Activated CD8-positive, alpha-beta T cell treated with anti-CD3 and anti-CD28 coated beads for 36 hours (primary cell): ENCODE data around the gene AGBL4. TPM values are rescaled to one million over a fixed set of nuclear protein-coding genes. Genes with fewer than 3 reads are reported as not detected.
"Not testable (repeated sequence)": the region's sequence is repeated elsewhere in the genome, so short reads cannot be mapped to it uniquely, and the experiment has no call there.

Experiments used
- ATAC-seq: fragments of 200-7000 bp; cut with Tn5 transposase; one replicate; pipeline ENCODE4 v1.10.0; 2021; ENCODE audit warnings: mild to moderate bottlenecking, moderate library complexity
- CTCF ChIA-PET: fragments of 350-600 bp; sonication (Branson Sonifier 250); formaldehyde crosslinking; loops from one replicate; lab custom pipeline; 2021; ENCODE audit warnings: antibody characterized with exemption; lab: Charles Lee
- POLR2A ChIA-PET: fragments of 350-600 bp; sonication (Branson Sonifier 250); formaldehyde crosslinking; loops from one replicate; lab custom pipeline; 2021; ENCODE audit warnings: antibody characterized with exemption; lab: Charles Lee
- DNase-seq: peaks from one replicate; pipeline ENCODE4 v3.0.0-alpha.2; 2020
- H3K27ac Mint-ChIP-seq: one replicate; pipeline ENCODE4 v1.8.0; 2021; ENCODE audit warnings: mild to moderate bottlenecking, mixed read lengths
- H3K27me3 Mint-ChIP-seq: one replicate; pipeline ENCODE4 v1.8.0; 2021; ENCODE audit warnings: mixed read lengths
- H3K36me3 Mint-ChIP-seq: one replicate; pipeline ENCODE4 v1.8.0; 2021; ENCODE audit warnings: low read depth, mixed read lengths
- H3K4me1 Mint-ChIP-seq: one replicate; pipeline ENCODE4 v1.8.0; 2021; ENCODE audit warnings: low read depth, mixed read lengths
- H3K4me3 Mint-ChIP-seq: one replicate; pipeline ENCODE4 v1.8.0; 2021; ENCODE audit warnings: mild to moderate bottlenecking, moderate library complexity, mixed read lengths
- H3K9me3 Mint-ChIP-seq: one replicate; pipeline ENCODE4 v1.8.0; 2021; ENCODE audit warnings: mixed read lengths
- intact Hi-C: fragments of 100-400 bp; cut with micrococcal nuclease; formaldehyde crosslinking; loops from one replicate; pipeline ENCODE4 v1.10.0; 2022
- total RNA-seq, 2 experiments: library from RNA; stranded (reverse); gene quantifications; one replicate each; pipeline ENCODE4 v1.2.3, GENCODE V29; 2021
- TF ChIP-seq, protein P1 (sequence below): fragments of 200-600 bp; IDR thresholded peaks from one replicate; pipeline ENCODE4 v1.8.0; 2022; ENCODE audit warnings: antibody characterized with exemption, mild to moderate bottlenecking

The AGBL4 gene
- total RNA-seq, 2 experiments from 2014 or later: 0.14 TPM; not detected in 1

DNA sequence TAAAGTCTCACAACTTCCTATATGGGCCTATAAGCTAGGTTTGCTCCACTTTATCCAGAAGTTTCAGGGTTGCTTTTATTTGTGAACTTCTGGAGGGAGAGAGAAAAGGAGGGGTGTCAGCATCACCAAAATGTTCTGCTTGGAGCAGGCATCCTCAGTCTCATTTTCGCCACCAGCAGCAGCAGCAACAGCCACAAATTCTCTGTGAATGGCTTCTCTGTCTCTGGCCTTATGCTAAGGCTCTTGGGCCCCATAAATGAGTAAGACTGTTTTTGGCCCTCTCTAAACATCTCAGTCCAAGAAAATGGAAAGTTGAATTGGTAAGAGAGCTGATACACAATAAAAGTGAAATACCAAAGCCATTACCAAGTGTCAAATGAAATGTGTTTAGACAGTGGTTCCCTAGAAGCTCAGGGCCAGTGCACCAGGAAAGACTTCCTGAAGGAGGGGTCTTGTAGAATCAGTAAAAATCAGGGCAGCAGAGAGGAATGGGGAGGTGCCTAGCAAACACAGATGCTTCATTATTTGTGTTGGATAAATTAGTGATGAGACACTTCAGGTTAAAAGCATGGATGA, 1498.8 kb downstream of the AGBL4 start:
- CTCF ChIA-PET: interaction anchor here (1.2 kb wide), 1 partner anchor 27 kb away, joined by 3 read pairs; no protein-coding TSS in a partner anchor
- TF ChIP-seq, protein P1, sequence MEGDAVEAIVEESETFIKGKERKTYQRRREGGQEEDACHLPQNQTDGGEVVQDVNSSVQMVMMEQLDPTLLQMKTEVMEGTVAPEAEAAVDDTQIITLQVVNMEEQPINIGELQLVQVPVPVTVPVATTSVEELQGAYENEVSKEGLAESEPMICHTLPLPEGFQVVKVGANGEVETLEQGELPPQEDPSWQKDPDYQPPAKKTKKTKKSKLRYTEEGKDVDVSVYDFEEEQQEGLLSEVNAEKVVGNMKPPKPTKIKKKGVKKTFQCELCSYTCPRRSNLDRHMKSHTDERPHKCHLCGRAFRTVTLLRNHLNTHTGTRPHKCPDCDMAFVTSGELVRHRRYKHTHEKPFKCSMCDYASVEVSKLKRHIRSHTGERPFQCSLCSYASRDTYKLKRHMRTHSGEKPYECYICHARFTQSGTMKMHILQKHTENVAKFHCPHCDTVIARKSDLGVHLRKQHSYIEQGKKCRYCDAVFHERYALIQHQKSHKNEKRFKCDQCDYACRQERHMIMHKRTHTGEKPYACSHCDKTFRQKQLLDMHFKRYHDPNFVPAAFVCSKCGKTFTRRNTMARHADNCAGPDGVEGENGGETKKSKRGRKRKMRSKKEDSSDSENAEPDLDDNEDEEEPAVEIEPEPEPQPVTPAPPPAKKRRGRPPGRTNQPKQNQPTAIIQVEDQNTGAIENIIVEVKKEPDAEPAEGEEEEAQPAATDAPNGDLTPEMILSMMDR: no peak
- Mint-ChIP-seq H3K36me3 (no peaks in the 10 kb centered on the region), H3K4me3 (no peak overlapping the region), H3K27me3 (peaks cover 14% of the 10 kb centered on the region), H3K4me1 (no peaks in the 10 kb centered on the region), H3K9me3 (no peaks in the 10 kb centered on the region), H3K27ac (no peak overlapping the region)
- DNase-seq (no peak), ATAC-seq (no peak)
- intact Hi-C loops: no loop called here
- POLR2A ChIA-PET: interaction anchor here (0.6 kb wide), 1 partner anchor 81 kb away, joined by 3 read pairs; no protein-coding TSS in a partner anchor

DNA sequence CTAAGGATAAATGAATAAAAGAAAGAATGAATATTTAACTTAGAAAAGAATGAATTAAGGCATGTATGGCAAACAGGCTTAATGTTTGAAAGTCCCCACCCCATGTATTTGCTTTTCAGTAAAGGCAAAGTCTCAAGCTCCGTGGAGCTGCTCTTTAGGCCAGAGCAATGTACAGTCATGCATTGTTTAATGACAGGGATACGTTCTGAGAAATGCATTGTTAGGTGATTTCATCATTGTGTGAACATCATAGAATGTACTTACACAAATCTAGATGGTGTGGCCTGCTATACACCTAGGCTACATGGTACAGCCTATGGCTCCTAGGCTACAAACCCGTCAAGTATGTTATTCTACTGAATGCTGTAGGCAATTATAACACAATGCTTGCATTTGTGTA, 1500.2 kb downstream of the AGBL4 start:
- CTCF ChIA-PET: no interaction called here

DNA sequence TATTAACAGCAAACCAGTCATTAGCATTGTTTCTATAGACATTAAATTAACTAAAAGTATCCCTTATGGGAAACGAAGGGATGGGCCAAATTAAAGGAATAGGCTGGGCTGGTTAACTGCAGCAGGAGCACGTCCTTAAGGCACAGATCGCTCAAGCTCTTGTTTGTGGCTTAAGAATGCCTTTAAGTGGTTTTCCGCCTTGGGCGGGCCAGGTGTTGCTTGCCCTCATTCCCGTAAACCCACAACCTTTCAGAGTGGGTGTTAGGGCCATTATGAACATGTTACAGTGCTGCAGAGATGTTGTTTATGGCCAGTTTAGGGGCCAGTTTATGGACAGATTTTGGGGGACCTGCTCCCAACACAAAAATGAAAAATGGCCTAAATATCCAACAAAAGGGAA, 1503.9 kb downstream of the AGBL4 start:
- CTCF ChIA-PET, ATAC-seq, H3K4me3 Mint-ChIP-seq: not testable (repeated sequence)

More for the DNA sequence above, 1500.2 kb downstream of the AGBL4 start:
- H3K9me3 Mint-ChIP-seq: no peaks in the 10 kb centered on the region
- TF ChIP-seq, protein P1: no peak
- POLR2A ChIA-PET: no interaction called here
- DNase-seq (no peak), ATAC-seq (no peak)
- peaks cover 9% of the 10 kb centered on the region for H3K27me3 Mint-ChIP-seq
- no peak overlapping the region for H3K27ac Mint-ChIP-seq
- H3K4me1 Mint-ChIP-seq: no peaks in the 10 kb centered on the region
- no peak overlapping the region for H3K4me3 Mint-ChIP-seq
- intact Hi-C loops: no loop called here
- H3K36me3 Mint-ChIP-seq: no peaks in the 10 kb centered on the region

DNA sequence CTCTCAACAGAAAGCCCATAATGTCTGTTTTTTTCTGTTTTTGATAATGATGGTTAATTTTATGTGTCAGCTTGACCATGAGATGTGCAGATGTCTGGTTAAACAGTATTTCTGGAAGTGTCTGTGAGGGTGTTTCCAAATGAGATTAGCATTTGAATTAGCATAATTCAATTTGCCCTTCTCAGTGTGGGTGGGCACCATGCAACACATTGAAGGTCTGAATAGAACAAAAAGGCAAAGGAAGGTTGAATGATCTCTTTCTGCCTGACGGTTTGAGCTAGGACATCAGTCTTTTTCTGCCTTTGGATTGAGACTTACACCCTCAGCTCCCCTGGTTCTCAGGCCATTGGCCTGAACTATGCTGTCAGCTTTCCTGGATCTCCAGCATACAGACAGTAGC, 1516.9 kb downstream of the AGBL4 start:
- no peak for ATAC-seq
- H3K4me1 Mint-ChIP-seq: no peaks in the 10 kb centered on the region
- no peak overlapping the region for H3K4me3 Mint-ChIP-seq
- intact Hi-C loops: no loop called here
- TF ChIP-seq, protein P1: no peak
- DNase-seq: no peak
- peaks cover 8% of the 10 kb centered on the region for H3K27me3 Mint-ChIP-seq
- ChIA-PET CTCF (interaction anchor here (1.4 kb wide), 1 partner anchor 9 kb away, joined by 8 read pairs; no protein-coding TSS in a partner anchor), POLR2A (no interaction called here)
- H3K9me3 Mint-ChIP-seq: no peaks in the 10 kb centered on the region
- H3K36me3 Mint-ChIP-seq: no peaks in the 10 kb centered on the region
- no peak overlapping the region for H3K27ac Mint-ChIP-seq

More for the DNA sequence above, 1503.9 kb downstream of the AGBL4 start:
- intact Hi-C loops, DNase-seq, POLR2A ChIA-PET, H3K4me1 Mint-ChIP-seq, H3K9me3 Mint-ChIP-seq, H3K36me3 Mint-ChIP-seq, H3K27ac Mint-ChIP-seq: not testable (repeated sequence)
- H3K27me3 Mint-ChIP-seq: peaks cover 11% of the 10 kb centered on the region

DNA sequence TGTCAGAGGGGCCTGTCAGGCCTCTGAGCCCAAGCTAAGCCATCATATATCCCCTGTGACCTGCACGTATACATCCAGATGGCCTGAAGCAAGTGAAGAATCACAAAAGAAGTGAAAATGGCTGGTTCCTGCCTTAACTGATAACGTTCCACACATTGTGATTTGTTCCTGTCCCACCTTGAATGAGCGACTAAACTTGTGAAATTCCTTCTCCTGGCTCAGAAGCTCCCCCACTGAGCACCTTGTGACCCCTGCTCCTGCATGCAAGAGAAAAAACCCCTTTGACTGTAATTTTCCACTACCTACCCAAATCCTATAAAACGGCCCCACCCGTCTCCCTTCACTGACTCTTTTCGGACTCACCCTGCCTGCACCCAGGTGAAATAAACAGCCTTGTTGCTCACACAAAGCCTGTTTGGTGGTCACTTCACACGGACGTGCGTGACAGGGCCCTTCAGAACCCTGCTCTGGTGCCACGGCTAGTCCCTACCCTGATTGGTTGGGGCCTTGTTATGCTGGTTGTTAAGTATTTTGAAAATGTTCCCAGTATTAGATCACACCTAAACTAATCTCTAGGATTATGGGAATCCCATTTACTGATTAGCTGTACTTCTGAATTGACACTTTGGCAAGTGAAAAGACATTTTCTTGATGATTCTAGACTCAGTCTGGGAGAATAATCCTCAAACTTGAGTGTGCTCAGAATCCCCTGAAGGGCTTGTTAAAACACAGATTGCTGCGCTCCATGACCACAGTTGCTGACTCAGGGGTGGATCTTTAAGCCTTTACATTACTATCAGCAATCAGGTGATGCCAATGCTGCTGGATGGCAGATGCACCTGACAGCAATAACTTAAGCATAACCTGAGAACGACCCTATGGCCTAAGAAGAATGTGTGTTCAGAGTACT, 1523.0 kb downstream of the AGBL4 start:
- intact Hi-C loops: no loop called here
- Mint-ChIP-seq H3K9me3 (no peaks in the 10 kb centered on the region), H3K27me3 (no peaks in the 10 kb centered on the region), H3K4me3 (no peak overlapping the region), H3K36me3 (no peaks in the 10 kb centered on the region), H3K27ac (no peak overlapping the region), H3K4me1 (peaks cover 4% of the 10 kb centered on the region)
- DNase-seq (no peak), ATAC-seq (no peak)
- POLR2A ChIA-PET: no interaction called here
- CTCF ChIA-PET: interaction anchor here (0.9 to 1.9 kb wide), 3 partner anchors 9 to 29 kb away, joined by 3 to 9 read pairs (median 5); partner anchors contain the start of gene SPATA6
- TF ChIP-seq, protein P1: no peak
